Mucosa of gallbladder (tissue), 1 donor: ENCODE measurements around the gene LILRB3. TPM values are rescaled to one million over a fixed set of nuclear protein-coding genes. Genes with fewer than 3 reads are reported as not detected.
"Not testable (repeated sequence)": the region's sequence is repeated elsewhere in the genome, so short reads cannot be mapped to it uniquely, and the experiment has no call there.

Experiments used
- DNase-seq: peaks from one replicate; pipeline ENCODE4 v3.0.0-alpha.2; 2020; ENCODE audit warnings: low spot score
- total RNA-seq: library from RNA; stranded (reverse); gene quantifications from one replicate; pipeline ENCODE4 v1.2.1, GENCODE V29; 2021
- donor health status: DM: no; HTN: no; CAD: no.

Gene LILRB3
- total RNA-seq, 1 donor from 2014 or later: 3.1 TPM

DNA sequence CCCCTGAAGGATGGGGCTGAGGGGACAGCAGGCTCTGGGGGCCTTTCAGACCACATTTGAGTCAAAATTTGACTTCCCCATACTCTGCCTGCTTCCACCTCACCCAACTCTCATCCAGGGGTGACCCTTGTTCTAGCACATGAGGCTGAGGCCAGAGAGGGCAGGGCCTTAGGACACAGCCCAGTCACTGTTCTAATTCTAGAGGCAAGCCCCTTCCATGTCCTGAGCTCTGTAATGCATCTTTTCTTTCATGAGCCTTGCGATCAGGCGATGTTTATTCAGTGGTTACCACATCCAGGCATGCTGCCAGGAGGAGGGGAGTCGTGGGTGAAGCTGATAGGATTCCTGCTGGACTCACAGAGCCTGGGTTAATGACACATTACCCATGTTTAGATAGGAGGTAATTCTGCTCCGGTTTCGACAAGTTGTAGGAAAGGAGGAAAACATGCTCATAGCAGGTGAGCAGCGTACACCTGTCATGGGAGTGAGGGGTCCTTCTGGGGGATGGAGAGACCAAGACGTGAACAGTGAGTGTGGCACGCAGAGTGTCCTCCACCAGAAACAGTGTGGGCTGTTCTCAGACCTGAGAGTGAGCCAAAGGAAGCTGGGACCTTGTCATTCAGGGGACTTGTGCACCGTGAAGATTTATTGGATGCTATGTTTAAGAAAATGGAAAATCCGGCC lies 12.9 kb downstream of the LILRB3 start:
- peak; percentile 95 for DNase-seq

DNA sequence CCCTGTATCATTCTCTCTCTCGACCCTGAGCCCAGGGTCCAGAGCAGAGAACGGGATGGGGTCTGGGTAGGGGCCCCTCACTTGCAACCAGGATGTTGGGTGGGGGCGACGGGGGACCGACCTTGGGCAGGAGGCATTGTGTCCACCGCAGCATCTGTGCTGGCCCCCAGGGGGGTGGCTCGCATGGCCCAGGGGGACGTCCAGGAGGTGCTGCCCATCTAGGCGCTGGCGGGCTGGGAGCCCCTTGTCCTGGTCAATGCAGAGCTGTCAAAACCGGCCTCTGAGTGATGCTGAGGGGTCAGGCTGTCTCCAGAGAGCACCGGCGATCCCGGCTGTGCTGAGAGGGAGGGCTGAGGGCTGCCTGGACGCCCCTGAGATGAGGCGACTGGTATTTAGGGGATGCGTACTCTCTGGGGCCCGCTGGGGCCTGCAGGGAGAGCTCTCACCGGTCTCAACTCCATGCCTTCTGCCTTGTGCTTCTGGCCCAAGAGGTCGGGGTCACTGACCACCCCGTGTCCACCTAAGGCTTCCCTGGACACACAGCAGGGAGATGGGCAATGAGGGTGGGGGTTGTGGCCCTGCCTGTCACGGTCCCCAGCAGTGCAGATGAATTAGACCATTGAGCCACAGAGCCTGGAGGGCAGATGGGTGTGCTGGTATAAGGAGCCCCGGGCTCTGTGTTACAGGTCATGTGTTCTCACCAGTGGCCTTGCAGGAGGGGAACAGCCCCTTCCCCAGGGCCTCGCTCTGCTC lies 13.6 kb downstream of the LILRB3 start:
- DNase-seq: no peak

DNA sequence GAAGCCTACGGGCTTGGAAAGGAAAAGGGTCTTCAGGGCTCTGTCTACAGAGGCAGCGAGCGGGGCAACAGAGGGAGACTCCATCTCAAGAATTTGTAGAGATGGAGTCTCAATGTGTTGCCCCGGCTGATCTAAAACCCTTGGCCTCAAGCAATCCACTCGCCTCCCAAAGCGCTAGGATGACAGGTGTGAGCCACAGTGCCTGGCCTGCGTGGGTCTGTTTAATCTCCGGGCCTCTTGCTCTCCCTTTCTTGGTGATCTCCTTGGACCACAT lies 14.1 kb downstream of the LILRB3 start:
- no peak for DNase-seq

DNA sequence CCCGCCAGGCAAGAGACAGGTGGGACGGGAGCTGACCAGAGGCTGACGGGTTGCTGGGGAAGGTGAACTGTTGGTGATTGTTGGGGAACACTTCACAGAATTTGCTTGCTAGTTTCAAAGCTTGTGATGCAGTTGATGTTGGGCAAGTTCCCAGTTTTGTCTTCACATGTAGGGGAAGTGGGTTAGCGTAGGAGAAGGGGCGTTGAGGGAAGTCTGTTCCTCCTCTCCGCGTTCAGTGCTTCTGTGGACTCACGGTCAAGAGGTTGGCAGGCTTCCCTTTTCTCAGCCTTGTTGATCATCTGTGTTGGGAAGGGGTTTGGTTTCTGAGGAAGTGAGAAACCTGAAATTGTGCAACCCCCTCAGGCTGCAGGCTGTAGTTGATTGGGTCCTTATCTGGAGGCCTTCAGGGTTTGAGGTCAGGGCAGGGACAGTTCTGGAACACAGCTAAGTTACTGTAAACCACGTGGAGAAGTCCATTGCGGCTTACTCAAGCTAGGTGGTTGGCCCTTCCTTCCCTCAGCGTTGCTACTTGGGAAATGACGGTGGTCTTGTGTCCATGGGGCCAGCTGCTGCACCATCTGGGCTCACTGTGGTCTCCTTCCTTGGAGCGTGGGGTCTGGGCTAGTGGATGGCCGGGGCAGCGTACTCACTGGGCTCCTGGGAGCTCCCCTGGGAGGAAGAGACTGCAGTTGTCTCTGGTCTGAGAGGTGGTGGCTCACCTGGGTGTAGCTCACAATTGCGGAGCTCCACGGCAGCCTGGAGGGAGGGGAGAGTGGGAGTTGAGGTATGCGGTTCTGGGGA lies 14.6 kb downstream of the LILRB3 start:
- peak; percentile 77 for DNase-seq

DNA sequence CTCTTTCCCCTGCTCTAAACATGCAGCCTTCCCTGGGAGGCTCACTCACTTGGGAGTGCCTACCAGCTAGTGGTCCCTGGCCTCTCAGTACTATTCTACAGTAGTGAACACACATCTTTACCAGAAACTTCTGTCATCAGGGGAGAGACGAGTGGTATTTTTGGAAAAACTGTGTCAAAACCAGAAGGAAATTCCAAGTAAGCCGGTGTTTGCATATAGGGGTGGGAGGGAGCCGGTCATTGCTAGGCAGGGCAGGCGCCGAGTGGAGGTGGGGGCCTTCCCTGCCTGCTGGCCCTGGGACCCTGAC lies 15.2 kb downstream of the LILRB3 start:
- no peak for DNase-seq

DNA sequence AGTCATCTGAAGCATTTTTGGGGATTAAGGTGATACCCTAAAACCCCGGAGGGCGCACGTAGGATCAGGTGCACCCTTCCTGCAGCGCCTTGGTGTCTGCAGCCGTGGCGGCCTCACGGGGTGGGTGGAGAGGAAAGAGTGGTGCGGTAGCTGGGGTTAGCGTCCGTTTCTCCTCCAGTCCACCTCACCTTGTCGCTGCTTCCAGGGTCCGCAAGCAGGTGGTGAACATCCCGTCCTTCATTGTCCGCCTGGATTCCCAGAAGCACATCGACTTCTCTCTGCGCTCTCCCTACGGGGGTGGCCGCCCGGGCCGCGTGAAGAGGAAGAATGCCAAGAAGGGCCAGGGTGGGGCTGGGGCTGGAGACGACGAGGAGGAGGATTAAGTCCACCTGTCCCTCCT lies 15.6 kb downstream of the LILRB3 start:
- DNase-seq: not testable (repeated sequence)

DNA sequence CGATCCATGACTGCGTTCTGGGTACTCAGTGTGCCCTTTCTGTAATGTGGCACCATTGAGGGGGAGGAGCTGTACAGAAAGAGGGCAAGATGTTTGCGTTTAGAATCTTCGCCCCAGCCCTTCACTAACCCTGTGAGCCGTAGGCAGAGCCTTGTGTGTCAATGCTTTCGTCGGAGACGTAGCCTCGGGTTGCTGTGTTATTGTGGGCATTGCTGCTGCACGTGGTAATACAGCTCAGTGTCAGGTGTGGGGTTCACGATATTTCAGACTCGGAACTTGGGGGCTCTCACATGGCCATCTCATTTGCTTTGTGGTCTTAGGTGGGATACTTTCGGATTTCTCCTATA lies 16.0 kb downstream of the LILRB3 start:
- no peak for DNase-seq

DNA sequence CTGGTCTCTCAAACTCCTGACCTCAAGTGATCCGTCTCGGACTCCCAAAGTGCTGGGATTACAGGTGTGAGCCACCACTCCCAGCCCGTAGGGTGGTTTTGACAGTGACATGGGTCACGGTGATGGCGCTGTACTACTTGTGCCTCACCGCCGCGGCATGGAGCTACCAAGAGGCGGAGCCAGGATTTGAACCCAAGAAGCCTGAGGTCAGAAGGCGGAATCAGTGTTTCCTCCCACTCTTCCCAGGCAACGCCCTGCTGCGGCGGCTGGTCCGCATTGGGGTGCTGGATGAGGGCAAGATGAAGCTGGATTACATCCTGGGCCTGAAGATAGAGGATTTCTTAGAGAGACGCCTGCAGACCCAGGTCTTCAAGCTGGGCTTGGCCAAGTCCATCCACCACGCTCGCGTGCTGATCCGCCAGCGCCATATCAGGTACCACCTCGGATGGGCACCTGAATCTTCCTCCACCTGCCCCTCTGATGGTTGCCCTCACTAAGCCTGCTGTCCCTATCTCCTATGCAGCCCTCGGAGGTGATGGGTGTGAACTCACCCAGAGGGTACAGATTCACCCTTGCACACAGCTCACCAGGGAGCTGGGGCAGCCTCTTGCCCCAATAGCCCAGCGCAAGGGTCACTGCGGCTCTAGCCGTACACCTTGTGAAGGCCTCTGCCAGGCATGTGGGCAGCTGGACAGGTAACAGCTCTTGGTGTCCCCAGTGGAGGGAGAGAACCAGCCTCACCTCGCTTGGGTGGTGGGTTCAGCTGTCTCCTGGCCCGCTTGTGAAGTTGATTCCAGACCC lies 16.6 kb downstream of the LILRB3 start:
- DNase-seq: no peak

DNA sequence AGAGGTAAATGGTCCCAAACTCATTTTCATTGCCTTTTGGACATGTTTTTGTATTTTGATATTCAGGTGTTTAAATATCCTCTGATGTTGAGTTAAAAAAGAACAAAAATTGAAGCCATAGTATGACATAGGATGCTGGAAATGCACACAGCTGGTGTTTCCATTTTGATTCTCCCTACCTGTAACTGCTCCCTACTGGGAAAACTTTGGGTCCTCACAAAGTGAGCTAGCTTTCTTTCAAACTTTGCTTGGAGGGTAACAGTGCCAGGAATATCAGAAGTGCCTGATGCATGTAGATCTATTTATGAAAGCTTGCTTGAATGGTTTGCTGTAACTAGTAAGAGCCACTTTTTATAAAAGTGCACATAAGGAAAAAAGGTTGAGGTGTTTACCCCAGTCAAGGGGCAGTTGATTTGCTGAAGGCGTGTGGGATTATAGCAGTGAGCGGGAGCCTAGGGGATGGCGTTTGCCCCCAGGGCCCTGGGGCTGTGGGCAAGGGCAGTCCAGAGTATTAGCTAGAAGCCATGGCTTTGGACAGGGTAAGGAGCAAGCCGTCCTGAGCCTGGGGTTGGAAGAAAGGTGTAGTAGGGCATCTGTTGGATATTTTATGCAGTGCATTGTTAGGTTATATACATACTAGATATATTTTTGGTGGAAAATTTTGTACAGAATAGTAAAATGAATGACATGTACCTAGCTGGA lies 17.9 kb downstream of the LILRB3 start:
- no peak for DNase-seq

DNA sequence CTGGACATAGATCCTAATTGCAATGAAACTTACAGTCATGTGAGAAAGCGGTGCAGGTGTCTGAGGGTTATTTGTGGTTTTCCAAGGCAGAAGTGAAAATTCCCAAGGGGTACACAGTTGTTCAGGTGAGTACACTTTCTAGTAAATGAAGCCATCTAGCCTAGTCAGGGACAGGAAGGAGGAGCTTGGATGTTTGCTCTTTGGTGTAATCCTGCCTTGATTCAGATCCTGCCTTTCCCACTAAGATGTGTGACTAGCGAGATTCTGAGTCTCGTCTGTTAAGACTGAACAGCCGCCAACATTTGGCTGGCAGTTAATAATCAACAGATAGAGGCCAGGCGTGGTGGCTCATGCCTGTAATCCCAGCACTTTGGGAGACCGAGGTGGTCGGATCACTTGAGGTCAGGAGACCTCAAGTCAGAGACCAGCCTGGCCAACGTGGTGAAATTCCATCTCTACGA lies 19.6 kb downstream of the LILRB3 start:
- DNase-seq: peak; percentile 53

DNA sequence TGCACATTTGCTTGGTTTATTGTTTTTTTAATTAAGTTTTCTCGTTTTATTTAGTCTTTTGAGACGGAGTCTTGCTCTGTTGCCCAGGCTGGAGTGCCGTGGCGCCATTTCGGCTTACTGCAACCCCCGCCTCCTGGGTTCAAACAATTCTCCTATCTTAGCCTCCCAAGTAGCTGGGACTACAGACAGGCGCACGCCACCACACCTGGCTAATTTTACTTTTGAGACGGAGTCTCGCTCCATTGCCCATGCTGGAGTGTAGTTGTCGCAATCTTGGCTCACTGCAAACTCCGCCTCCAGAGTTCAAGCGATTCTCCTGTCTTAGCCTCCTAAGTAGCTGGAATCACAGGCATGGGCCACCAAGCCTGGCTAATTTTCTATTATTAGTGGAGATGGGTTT lies 20.8 kb downstream of the LILRB3 start:
- no peak for DNase-seq

DNA sequence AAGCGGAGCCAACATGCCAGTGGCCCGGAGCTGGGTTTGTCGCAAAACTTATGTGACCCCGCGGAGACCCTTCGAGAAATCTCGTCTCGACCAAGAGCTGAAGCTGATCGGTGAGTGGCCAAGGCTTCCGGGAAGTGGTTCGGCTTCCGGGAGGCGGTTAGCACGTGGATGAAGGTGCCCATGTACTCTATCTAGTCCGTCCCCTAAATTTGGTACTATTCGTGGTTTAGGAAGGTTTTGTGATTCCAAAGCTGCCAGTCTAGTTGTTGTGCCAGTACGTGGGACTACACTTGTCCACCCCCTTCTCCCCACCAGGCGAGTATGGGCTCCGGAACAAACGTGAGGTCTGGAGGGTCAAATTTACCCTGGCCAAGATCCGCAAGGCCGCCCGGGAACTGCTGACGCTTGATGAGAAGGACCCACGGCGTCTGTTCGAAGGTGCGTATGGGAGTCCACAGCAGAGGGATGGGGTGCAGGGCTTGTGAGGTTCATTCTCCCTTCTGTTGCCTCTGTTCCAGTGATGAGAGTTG lies 21.6 kb downstream of the LILRB3 start:
- DNase-seq: no peak

DNA sequence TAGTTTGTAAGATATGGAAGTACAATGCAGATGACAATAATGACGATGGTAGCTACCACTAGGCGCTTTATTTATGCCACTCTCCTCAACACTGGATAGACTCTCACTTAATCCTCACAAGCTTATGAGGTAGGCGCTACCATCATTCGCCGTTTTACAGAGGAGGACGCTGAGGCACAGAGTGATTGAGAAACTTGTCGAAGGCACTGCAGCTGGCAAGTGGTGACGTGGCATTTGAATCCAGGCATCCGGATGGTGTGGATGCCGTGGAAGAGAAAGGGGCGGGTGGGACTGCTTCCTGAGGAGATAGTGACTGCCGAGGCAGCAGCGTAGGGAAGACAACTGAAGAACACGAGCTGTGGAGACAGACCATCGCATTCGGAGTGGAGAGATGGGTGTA lies 23.4 kb downstream of the LILRB3 start:
- DNase-seq: no peak

DNA sequence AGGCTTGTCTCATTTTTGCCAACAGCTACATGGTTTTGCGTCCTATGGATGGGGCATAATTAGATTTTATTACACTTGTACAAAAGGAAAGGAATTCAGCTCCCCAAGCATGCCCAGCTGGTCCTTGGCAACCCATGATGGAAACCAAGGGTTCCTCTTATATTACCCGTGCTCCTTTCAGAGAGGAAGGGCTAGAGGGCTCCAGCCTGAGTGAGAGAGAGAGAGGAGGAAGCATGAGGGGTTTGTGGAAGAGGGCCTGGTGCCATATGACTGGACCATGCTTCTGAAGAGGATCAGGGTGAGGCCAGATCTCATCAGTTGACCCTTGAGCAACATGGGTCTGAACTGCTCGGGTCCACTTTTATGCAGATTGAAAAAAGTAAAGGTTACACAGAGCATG lies 25.7 kb downstream of the LILRB3 start:
- no peak for DNase-seq

DNA sequence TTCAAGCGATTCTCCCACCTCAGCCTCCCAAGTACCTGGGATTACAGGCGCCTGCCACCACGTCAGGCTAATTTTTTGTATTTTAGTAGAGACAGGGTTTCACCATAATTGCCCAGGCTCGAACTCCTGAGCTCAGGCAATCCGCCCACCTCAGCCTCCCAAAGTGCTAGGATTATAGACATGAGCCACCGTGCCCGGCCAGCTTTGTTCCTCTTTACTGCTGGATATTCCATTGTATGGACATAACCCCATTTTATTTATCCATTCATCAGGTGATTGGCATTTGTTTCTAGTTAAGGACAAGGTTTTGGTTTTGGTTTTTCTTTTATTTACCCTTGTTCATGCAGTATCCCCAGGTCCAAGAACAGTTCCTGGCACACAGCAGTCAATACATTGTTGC lies 26.3 kb downstream of the LILRB3 start:
- no peak for DNase-seq

DNA sequence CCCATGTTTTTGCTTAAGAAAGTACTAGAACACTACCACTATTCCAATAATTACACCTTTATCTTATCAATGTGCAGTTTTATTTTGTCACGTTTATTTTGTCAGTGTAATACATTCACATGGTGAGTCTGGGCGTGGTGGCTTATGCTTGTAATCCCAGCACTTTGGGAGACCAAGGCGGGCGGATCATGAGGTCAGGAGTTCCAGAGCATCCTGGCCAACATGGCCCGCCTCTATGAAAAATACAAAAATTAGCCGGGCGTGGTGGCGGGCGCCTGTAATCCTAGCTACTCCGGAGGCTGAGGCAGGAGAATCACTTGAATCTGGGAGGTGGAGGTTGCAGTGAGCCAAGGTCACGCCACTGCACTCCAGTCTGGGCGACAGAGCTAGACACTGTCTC lies 28.3 kb downstream of the LILRB3 start:
- DNase-seq: not testable (repeated sequence)

DNA sequence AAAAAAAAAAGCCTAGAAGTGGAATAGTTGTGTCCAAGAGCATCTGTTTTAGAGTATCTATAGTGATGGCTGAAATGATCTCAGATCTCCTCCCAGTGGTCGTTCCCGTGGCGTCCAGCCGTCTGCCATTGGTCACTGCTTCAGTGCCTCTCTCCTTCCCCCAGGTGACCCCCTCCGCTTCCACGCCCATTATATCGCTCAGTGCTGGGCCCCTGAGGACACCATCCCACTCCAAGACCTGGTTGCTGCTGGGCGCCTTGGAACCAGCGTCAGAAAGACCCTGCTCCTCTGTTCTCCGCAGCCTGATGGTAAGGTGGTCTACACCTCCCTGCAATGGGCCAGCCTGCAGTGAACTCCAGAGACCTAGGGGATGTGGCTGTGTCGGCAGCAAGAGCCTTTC lies 29.8 kb downstream of the LILRB3 start:
- no peak for DNase-seq

DNA sequence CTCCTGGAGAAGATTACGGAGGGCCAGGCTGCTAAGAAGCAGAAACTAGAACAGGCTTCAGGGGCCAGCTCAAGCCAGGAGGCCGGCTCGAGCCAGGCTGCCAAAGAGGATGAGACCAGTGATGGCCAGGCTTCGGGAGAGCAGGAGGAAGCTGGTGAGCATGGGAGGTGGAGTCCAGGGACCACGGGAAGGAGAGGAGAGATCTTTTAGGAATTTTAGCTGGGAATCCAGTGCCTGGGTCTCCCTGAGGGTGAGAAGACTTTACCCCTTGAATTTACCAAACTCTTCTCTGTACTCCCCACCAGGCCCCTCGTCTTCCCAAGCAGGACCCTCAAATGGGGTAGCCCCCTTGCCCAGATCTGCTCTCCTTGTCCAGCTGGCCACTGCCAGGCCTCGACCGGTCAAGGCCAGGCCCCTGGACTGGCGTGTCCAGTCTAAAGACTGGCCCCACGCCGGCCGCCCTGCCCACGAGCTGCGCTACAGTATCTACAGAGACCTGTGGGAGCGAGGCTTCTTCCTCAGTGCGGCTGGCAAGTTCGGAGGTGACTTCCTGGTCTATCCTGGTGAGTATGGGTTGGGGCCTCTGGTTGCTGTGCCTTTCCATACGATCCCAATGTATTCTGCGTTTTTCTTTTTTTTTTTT lies 30.9 kb downstream of the LILRB3 start:
- DNase-seq: no peak

DNA sequence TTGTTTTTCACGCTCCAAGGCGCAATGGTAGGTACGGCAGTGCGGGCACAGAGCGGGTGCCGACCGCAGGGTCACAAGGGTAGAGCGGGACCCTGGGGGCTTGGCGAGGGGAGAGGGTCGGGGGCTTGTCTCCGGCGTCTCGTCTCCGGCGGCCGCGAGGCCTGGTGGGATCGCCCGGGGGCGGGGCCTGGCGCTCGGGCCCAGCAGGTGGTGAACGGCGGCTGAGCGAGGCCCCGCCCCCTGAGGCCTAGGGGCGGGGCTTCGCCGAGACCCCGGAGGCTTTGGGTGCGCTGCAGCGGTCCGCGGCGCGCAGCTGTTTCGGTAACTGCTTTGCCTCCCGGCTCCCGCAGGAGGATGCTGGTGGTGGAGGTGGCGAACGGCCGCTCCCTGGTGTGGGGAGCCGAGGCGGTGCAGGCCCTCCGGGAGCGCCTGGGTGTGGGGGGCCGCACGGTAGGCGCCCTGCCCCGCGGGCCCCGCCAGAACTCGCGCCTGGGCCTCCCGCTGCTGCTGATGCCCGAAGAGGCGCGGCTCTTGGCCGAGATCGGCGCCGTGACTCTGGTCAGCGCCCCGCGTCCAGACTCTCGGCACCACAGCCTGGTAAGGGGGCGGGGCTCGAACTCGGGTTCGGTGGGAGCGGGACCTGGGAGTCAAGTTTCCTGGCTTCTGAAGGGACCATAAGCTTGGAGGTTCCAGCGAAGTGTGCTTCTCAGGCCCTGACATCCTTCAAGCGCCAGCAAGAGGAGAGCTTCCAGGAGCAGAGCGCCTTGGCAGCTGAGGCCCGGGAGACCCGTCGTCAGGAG lies 31.6 kb downstream of the LILRB3 start, which contains the start of gene TSEN34:
Gene TSEN34, plus strand, starts transcription at position 298 of the 800 bp plus-strand sequence. Its CDS starts 57 bp downstream, at position 355.
- peak; percentile 88 for DNase-seq

DNA sequence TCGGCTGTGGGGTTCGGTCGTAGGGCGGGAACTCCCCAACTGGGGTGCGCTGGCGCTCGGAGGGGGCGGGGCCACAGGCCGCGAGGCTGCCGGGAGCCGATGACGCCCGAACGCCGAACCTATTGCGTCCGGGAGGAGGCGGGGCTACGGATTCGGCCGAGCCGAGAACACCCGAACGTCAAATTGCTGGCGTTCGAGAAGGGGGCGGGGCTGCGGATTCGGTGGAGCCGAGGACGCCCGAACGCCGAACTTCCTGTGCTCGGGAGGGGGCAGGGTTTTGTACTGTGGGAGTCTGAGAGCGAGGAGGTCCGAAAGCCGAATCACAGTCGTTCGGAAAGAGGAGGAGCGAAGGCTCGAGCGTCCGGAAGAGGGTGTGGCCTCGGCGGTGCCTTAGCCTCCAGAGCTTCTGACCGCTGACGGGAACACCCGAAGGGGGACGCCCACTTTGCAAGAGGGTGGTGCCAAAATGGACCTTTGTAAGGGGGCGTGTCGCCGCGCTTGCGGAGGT lies 32.2 kb downstream of the LILRB3 start:
- peak; percentile 99 for DNase-seq
